ENCODE results near the gene SHISAL2A.

Gene SHISAL2A

GRCh38 chr1:52631759-52632331, 1.1 kb upstream of the SHISAL2A start (continued):
- no peak for TF ChIP-seq ZC3H10 (CRISPR knock-in tag; IDR thresholded peaks at IDR 0.05)
- no peak for TF ChIP-seq CSDC2 (CRISPR knock-in tag; IDR thresholded peaks at IDR 0.05)

GRCh38 chr1:52633291-52633754, 355 bp downstream of the SHISAL2A start:
- TF ChIP-seq CSRNP3 (CRISPR knock-in tag; IDR thresholded peaks at IDR 0.05) = no peak
- TF ChIP-seq OSR1 (CRISPR knock-in tag; IDR thresholded peaks at IDR 0.05) = no peak
- no peak for TF ChIP-seq ISL1 (CRISPR knock-in tag; IDR thresholded peaks at IDR 0.05)
- no peak for TF ChIP-seq PATZ1 (CRISPR knock-in tag; IDR thresholded peaks at IDR 0.05; ENCODE audit: borderline replicate concordance)
- no peak for TF ChIP-seq PPARA (CRISPR knock-in tag; IDR thresholded peaks at IDR 0.05; ENCODE audit: borderline replicate concordance)
- no peak for TF ChIP-seq ARNTL (CRISPR knock-in tag; IDR thresholded peaks at IDR 0.05; ENCODE audit: borderline replicate concordance, low read depth)
- no peak for TF ChIP-seq ZFP3 (CRISPR knock-in tag; IDR thresholded peaks at IDR 0.05)
- TF ChIP-seq TCF4 (CRISPR knock-in tag; IDR thresholded peaks at IDR 0.05; ENCODE audit: borderline replicate concordance) = no peak
- TF ChIP-seq ZFP30 (CRISPR knock-in tag; IDR thresholded peaks at IDR 0.05) = no peak
- TF ChIP-seq GLIS3 (CRISPR knock-in tag; IDR thresholded peaks at IDR 0.05) = no peak
- TF ChIP-seq CREB5 (CRISPR knock-in tag; IDR thresholded peaks at IDR 0.05; ENCODE audit: low read depth) = no peak
- TF ChIP-seq ZC3H10 (CRISPR knock-in tag; IDR thresholded peaks at IDR 0.05) = no peak
- TF ChIP-seq POU6F1 (CRISPR knock-in tag; IDR thresholded peaks at IDR 0.05; ENCODE audit: borderline replicate concordance, low read depth) = no peak
- ATAC-seq = peak; percentile 42

- no peak for ATAC-seq
- no peak for TF ChIP-seq OSR1 (CRISPR knock-in tag; IDR thresholded peaks at IDR 0.05)
- no peak for TF ChIP-seq TOX (CRISPR knock-in tag; IDR thresholded peaks at IDR 0.05; ENCODE audit: borderline replicate concordance)
- no peak for TF ChIP-seq ZFP30 (CRISPR knock-in tag; IDR thresholded peaks at IDR 0.05)
- no peak for TF ChIP-seq ZFP3 (CRISPR knock-in tag; IDR thresholded peaks at IDR 0.05)
- TF ChIP-seq TSHZ2 (CRISPR knock-in tag; IDR thresholded peaks at IDR 0.05) = no peak
- TF ChIP-seq ISL1 (CRISPR knock-in tag; IDR thresholded peaks at IDR 0.05) = no peak
Observed at GRCh38 chr1:52634111-52634510, 1.1 kb downstream of the SHISAL2A start.

GRCh38 chr1:52635321-52636089, 2.5 kb downstream of the SHISAL2A start:
- TF ChIP-seq PATZ1 (CRISPR knock-in tag; IDR thresholded peaks at IDR 0.05; ENCODE audit: borderline replicate concordance) (no peak), TOX (CRISPR knock-in tag; IDR thresholded peaks at IDR 0.05; ENCODE audit: borderline replicate concordance) (no peak), ARNTL (CRISPR knock-in tag; IDR thresholded peaks at IDR 0.05; ENCODE audit: borderline replicate concordance, low read depth) (no peak), ZFP3 (CRISPR knock-in tag; IDR thresholded peaks at IDR 0.05) (no peak), ZNF70 (CRISPR knock-in tag; IDR thresholded peaks at IDR 0.05) (no peak), TCF4 (CRISPR knock-in tag; IDR thresholded peaks at IDR 0.05; ENCODE audit: borderline replicate concordance) (no peak), CREB5 (CRISPR knock-in tag; IDR thresholded peaks at IDR 0.05; ENCODE audit: low read depth) (no peak), ZNF565 (CRISPR knock-in tag; conservative IDR thresholded peaks at IDR 0.05; ENCODE audit: low read depth) (no peak), ISL1 (CRISPR knock-in tag; IDR thresholded peaks at IDR 0.05) (no peak), ZNF8 (CRISPR knock-in tag; IDR thresholded peaks at IDR 0.05) (no peak)
- no peak for ATAC-seq

Measured in SK-N-SH treated with all-trans-retinoic acid at 6 μM for 48 hours (cell line).